A204.1 (cell line): Measurements from ENCODE around the gene C4orf17.

Experiments used
- FAIRE-seq: peaks from 2 replicates; lab custom pipeline; 2012; peaks lifted over from hg19 to GRCh38; lab: Jason Lieb, UNC

C4orf17 gene

DNA sequence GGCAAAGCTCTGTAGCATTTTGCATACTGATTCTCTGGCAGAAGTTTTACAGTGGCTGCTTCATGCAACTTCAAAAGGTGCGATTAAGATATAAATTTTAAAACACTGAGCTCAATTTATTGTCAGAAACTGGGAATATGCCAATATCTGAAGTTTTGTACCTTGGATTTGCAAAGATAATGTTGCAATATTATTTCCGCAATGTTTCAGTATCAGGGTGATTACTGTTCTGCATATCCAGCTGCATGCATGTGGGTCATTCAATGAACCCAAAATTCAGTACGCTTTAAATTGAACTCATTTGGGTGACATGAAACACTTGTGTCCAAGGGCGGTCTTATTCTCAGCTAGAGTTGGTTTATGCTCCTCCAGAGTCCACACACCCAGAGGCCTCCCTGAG, 26.9 kb downstream of the C4orf17 start:
- no peak for FAIRE-seq

DNA sequence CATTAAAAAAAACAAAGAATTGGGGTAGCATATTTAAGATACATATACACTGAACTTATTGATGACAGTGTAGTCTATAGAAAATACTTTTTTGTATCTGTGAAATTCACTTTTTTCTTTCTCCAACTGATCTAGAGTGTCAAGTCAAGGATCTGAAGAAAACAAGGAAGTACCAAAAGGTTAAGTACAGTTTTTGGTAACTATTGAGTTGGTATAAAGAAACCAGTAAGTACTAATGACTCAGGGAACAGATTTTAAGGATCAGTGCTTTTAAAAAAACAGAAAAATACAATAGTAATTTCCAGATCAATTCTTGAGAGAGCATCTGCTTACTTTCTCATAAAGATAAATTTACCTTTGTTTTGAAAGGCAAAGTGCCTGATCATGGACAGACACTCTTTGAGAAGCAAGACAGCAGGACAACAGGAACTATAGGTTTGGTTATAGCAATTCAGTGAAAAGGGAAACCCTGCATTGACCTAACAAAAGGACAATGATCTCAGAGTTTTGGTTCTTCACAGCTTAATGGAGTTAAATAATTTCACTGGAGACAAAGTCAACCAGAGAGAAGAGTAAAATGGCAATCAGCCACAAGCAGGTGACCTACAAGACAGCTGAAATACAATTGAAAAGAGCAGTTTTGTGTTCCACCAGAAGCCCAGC, 29.6 kb downstream of the C4orf17 start:
- FAIRE-seq: no peak

DNA sequence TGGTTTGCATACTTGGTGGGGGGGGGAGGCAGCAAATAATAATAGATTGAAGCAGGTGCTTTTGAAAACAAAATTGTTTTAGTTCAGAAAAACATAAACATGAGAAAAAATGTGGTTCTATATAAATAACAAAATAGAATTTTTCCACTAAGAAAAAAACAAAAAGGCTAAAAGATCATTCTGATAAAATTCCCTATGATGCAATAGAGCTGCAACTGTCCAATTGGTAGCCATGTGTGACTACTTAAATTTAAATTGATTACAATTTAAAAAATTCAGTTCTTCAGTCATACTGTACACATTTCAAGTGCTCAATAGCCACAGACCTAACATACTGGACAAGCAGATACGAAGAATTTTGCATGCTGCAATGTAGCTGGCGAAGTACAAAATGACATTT, 42.1 kb downstream of the C4orf17 start:
- no peak for FAIRE-seq

DNA sequence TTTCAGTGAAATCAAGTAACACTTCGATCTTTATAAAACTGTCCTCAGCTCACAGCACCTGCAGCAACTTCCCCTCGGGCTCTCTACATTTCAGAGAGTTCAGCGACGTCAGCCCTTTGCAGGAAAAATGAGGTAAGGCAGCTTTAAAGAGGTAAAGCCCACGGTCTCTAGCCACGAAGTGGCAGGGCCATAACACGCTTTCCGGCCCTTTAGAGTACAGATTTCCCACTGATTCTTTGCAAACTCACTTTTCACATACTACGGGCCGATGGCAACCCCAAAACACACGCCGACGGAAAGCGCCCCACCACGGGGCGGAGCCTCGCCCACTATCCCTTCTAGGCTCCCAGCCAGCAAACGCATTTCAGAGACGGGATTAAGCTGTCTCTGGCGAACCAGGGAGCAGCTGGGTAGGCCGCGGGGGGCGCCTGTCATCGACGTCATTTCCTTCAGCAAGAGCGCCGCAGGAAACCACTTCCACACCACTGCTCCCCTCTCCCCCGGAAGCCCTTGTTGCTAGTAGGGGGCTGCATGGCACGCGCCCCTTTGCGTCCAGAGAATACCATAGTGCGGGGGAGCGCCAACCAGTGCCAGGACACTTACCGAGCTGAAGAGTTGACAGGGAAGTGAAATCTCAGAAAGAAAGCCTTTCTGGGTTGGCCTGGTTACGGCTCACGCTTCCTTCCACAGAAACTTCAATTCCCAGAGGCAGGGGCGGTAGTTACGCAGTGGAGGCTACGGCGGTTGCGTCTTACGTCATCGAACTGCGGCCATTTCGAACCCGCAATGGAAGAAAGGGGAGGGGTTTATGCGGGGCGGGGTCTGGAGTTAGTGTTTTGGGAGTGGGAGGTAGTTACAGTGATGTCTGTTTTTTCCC, 52.7 kb downstream of the C4orf17 start, which contains the start of gene TRMT10A:
Gene TRMT10A, minus strand, starts transcription at position 730 of the 877 bp plus-strand sequence. CDS start 4,701 bp downstream, outside the sequence.
- peak; percentile 91 for FAIRE-seq

DNA sequence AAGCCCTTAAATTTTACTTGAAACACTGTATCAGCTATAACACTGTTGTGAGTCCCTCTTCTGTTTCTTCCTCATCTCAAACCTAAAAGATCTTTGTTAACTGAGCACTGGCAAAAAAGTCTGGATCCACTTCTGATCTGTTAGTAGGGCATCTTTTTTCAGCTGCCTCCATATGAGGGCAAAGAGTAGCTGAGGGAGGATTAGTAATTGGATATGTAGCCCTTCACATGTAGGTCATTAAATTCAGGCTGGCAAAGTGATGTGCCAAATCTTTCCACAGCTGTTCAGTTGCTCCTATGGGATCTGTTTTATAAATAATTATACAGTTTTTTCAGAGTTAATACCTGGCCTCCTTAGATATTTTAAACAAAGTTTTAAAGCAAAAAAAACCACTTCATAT, 54.1 kb downstream of the C4orf17 start:
- no peak for FAIRE-seq

DNA sequence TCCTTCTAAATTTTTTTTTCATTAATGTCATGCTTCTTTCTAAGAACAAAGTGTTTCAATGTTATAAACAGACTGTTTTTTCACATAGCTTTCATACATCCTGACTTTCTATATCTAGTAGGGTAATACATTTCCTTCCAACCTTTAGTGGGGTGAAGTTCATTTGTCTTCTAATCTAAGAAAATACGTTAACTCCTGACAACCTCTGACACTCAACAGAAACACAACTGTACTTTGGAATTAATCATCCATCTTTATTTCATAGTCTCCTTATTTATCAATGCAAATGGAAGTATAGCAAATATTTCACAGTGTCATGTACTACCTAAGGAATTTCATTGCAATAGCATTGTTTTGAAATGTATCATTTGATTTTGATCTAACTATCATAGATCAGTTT, 61.1 kb downstream of the C4orf17 start:
- no peak for FAIRE-seq

DNA sequence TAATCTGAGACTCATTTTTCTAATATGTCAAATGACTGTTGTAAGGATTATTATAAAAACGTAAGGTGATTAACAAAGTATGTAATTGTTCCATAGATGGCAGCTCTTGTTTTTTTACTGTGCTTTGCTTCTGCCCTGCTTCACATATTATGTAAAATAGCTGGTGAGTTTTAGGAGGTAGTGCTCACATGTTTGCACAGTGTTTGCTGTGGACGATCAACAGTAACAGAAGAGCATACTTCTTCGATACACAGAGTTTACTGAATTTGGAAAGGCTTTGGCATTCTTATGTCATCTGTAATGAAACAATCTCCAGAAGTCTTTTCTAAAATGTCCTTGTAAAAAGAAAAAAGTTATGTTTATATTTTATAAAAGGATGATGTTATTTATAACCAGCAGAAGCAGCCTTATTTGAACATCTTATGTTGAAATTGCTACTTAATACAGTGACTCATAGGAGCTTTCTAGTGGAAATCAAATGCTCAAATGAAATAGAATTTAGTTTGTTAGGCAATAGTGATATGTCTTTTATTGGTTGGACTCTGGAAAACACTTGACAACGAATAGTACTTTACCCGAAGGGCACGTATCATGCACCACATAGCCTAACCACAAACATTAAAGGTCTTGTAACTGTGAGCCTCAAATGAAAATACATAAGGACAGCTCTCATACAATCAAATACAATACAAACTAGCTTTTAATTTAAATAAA, 61.9 kb downstream of the C4orf17 start:
- no peak for FAIRE-seq

DNA sequence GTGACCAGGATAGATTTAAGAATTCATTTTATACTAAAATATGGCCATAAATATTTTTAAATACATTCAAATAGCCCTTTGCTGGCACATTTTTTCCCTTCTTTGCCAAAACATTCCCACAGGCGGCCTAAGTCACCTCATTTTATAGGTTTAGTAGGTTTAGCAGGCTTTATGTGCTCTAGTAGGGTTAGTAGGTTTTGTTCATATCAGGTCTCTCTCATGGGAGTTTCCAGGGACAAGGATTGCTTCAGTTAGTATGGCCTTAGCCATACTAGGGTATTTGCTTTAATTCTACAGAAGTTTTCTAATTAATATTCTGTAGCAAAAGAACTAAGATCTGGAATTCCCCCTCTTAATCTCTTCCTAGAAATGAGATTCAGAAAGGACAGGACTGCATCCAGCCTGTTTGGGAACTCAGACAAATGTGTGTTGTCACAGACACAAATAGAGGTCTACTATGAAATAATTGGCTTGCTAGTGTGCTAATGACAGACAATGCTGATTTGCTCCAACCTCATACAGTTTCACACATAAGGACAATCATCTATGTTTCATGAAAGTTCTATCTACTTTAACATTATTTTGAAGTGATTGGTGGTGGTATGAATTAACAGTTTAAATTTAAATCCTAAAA, 63.0 kb downstream of the C4orf17 start:
- no peak for FAIRE-seq

DNA sequence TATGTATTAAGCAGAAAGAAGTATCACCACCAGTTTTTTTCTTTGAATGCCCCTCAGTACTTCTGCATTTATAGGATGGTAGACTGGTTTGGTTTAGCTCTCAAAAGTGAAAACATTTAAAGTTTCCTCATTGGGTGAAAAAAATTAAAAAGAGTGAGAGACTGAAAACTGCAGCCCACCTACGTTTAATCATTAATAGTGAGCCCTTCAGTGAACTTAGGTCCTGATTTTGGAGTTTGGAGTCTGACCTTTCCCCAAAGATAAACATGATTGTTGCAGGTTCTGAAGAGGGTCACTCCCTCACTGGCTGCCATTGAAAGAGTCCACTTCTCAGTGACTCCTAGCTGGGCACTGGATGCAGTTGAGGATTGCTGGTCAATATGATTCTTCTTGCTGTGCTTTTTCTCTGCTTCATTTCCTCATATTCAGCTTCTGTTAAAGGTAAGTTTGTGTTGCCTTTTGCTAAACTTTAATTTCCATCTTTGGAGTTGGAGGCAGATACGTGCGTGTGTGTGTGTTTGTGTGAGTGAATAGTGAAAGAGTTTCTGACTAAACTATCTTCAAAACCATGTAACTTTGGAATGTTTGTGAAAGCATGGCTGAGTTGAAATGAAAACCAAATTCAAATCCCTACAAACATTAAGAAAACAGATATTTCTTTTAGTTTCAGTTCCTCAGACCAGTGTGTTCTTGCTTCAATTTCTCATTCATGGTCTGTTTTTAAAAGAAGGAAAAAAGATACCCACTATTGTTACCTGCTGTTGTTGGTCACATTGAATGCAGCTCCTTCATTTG, 63.9 kb downstream of the C4orf17 start, which contains the start of gene MTTP:
Gene MTTP, plus strand, starts transcription at position 295 of the 795 bp plus-strand sequence. Its CDS starts 86 bp downstream, at position 381.
- no peak for FAIRE-seq

DNA sequence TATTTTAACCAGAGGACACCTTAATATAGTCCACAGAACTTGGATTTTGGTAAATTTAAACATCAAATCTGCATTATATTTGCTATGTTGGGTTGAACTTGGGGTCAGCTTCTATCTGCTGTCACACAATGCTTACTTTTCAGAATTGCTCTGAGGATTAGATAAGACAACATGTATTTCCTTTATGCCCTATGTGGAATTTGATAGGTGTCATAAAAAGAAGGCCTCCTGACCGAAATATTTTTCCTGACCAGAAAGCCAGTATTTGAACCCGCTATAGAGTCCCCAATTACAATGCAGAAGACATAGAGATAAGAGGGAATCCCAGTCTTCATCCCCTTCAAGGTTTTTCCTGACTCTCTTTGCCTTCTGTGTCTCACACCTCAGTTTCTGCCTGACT, 67.9 kb downstream of the C4orf17 start:
- FAIRE-seq: no peak

DNA sequence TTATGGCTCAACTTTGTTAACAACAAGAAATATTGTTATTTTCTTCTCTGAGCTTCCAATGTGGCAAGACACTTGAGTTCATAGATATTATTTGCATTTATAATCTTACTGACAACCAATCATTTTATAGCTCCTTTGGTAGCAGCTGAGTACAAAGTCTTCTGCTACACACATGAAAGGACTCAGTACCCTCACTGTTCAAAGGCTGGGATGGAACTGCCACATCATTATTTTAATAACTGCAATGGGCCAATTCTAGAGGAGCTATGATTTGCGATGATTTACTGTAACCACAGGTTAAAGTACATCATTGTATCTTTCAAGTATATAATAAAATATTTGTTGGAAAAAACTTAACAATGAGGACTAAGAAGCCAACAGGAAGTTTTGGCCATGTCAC, 74.7 kb downstream of the C4orf17 start:
- no peak for FAIRE-seq

DNA sequence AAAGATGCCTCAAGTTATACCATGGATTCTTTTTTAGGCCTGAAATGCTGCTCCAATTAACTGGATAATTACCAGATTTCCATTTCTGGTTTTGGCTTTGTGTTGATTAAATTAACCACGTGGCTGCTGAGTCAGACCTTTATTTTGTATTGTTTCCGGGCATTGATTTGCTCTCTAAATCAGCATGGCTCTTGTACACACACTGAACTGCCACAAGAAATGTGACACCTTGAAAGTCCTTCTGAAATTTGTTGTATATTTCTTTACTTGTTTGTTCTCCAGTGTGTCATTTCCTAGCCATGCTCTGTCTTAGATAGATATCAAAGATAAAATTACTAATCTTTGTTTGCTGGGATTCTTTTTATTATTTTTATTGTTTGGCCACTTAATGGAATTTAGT, 75.5 kb downstream of the C4orf17 start:
- no peak for FAIRE-seq

DNA sequence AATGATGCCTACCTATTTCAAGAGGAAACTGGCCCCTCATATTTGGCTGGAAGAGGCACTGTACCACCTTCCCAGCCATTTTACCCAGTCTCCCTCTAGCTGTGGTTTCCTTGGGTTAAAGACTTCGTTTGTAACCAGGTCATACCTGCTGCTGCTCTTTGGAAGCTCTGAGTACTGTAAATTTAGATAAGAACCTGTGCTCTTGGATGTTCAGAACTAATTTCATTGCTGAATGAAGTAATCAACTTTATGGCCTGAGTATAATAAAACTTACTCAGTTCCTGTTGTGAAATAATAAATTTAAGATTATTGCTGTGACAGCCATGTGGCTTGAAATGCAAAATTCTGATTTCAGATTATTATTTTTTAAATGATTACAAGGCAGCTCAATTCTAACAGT, 76.0 kb downstream of the C4orf17 start:
- FAIRE-seq: no peak

DNA sequence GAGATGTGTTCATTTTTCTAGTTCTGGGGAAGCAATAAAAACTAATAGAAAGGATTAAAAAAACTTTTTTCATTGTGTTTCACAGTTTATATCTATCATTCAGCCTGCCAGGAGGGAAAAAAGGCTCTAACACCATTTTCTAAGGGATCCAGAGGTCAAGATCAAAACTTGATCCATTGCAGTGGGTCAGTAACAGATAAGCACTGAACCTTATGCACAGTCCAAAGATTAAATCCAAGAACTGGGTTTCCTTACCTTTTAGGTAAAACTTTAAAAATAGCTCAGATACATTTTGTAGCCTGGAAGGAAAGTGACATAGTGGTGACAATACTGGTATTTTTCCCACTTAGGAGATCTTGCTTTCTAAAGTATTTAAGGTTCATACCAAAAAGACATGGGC, 76.5 kb downstream of the C4orf17 start:
- no peak for FAIRE-seq

DNA sequence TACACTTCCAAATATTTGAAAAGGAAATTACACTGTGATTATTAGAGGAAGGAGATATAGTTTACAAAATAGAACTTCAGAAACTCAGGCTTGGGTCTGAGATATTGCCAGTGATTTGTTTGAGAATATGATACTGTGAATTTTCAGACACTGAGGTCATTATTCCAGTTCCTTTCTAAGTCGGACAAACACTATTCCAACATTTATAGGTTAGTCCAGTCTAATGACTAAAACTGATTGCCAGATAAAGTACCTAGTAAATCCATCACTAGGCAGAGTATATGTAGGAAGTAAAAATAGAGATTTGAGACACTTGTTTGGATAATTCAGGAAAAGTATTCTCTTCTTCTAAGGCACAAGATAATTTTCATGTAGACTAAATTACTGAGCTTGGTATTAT, 77.0 kb downstream of the C4orf17 start:
- no peak for FAIRE-seq

DNA sequence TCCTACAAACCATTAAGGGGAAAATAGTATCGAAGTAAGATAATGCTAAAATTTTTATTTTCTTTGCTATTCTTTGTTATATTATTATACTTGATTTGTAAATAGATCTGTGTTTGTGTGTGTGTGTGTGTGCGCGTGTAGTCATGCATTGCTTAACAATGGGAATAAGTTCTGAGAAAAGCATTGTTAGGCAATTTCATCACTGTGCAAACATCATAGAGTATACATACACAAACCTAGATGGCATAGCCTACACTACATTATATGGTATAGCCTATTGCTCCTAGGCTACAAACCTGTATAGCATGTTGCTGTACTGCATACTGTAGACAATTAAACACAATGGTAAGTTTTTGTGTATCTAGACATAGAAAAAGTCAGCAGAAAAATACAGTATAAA, 80.9 kb downstream of the C4orf17 start:
- FAIRE-seq: no peak
